H7 (cell line): ENCODE results near the gene NAV1. TPM values are rescaled to one million over a fixed set of nuclear protein-coding genes. Genes with fewer than 3 reads are reported as not detected.
"Not testable (repeated sequence)": the region's sequence is repeated elsewhere in the genome, so short reads cannot be mapped to it uniquely, and the experiment has no call there.

Experiments used
- DNase-seq: peaks from one replicate; pipeline ENCODE4 v3.0.0; 2012
- H3K27me3 ChIP-seq: 2 replicates; pipeline ENCODE4 v1.6.0; 2011; ENCODE audit warnings: mild to moderate bottlenecking, low read length; ENCODE audit not compliant: control insufficient read depth, insufficient read depth
- H3K36me3 ChIP-seq: replicated peaks from 2 replicates; pipeline ENCODE4 v1.5.1; 2011; ENCODE audit warnings: low read length; ENCODE audit not compliant: control insufficient read depth, insufficient read depth
- H3K4me3 ChIP-seq: 2 replicates; pipeline ENCODE4 v1.5.1; 2011; ENCODE audit warnings: low read depth, mild to moderate bottlenecking, control low read depth, low read length, moderate library complexity; ENCODE audit not compliant: insufficient read depth
- total RNA-seq: library from RNA; depleted of rRNA; stranded (reverse); fragments of >200 nt; shearing (Covaris generic); gene quantifications from 2 replicates; pipeline ENCODE4 v1.2.3, GENCODE V29; 2014

Gene NAV1
- total RNA-seq, 1 experiment from 2014 or later, result 13.2 TPM

DNA sequence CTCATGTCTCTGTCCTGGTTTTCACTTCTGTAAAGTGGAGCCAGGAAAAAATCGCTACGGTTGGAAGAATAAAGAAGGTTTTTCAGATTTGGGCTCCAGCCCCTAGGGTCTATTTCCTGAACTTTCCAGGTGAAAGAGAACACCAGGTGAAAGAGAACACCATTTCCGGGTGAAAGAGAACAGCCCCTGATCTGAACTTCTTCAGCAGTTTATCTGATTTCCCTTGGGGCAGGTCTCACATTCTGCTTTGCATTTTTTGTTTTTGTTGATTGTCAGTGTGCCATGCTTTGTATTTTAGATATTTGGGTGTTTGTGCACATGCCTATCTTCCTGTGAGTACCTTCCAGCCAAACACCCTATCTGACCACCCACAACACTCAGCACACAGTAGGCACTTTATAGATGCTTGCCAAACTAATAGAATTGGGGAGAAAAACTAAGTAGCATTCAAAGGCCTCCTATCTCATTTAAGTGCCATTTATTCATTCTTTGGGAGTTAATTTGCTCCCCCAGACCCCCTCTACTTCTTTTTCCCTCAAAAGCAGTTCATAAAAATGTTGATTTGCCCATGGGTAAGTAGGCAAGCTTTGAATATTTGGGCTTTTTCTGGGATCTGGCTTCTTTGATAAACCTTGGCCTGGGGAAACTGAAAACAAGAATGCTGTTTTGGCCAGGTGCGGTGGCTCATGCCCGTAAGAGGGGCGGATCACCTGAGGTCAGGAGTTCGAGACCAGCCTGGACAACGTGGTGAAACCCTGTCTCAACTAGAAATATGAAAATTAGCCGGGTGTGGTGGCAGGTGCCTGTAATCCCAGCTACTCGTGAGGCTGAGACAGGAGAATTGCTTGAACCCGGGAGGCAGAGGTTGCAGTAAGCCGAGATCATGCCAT is 2.2 kb downstream of the NAV1 start:
- Histone ChIP-seq H3K27me3 (peaks cover 46% of the 10 kb centered on the region), H3K4me3 (no peak overlapping the region), H3K36me3 (no peaks in the 10 kb centered on the region)
- no peak for DNase-seq

DNA sequence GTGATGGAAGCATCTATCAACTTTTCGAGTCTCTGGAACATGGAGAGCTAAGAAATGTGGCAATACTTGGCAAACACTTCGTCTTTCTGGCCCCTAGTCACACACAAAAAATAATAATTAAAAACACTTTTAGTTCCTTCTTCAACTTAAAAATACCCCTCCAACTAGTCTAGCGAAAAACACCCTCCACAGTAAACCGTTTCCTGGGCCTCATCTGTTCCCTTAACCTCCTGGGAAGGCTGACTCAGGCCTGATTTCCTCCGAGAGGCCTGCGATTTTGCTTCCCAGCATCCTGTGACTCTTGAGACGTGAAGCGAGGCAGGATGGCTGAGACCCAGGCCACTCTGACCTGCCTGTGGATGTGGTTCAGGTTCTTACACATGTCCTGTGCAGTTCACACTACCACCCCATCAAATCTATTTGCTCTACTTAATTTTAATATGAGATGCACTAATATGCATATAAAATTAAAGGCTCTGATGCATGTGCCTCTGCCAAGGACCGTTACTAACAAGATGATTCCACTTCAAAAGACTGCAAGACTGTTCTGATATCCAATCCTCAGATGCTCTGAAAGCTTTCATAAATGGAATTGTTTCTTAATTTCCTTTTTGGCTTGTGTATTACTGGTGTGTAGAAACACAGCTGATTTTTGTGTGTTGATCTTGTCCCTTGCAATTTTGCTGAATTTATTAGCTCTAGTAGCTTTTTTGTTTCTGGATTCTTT is 3.5 kb downstream of the NAV1 start:
- DNase-seq, result no peak
- peaks cover 38% of the 10 kb centered on the region for H3K27me3 ChIP-seq
- H3K36me3 ChIP-seq, result no peaks in the 10 kb centered on the region
- H3K4me3 ChIP-seq, result no peak overlapping the region

DNA sequence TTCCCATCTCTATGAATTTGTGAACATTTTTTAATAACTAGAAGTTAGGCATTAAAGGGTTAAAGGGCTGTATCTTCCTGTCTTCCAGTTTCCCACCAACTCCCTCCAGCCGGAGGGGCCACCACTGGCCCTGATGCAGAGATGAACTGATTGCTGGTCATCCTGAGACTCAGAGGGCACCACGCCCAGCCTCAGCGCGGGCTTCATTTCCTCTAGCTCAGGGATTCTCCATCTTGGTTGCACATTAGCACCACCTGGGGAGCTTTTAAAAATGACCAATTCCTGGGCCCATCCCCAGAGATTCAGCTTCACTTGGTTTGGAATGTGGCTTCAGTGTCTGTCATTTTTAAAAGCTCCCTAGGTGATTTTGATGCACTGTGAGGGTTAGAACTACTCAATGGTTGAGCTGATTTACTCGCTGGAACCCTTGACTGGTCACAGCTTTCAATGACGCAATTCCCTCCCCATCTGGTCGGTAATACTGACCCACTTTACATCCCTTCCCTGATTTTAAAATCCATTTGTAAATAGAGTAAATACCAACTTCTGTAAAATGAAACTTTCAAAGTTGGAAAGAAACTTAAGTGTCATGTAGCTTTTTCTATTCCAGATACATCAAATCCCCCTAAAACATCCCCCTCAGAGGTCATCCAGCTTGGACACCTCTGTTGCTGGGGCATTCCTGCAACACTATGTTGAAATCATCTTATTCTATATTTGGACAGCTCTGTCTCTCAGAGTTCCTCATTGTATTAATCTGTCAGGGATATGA is 5.1 kb downstream of the NAV1 start:
- H3K4me3 ChIP-seq, result no peak overlapping the region
- H3K36me3 ChIP-seq, result no peaks in the 10 kb centered on the region
- peaks cover 24% of the 10 kb centered on the region for H3K27me3 ChIP-seq
- DNase-seq, result no peak

DNA sequence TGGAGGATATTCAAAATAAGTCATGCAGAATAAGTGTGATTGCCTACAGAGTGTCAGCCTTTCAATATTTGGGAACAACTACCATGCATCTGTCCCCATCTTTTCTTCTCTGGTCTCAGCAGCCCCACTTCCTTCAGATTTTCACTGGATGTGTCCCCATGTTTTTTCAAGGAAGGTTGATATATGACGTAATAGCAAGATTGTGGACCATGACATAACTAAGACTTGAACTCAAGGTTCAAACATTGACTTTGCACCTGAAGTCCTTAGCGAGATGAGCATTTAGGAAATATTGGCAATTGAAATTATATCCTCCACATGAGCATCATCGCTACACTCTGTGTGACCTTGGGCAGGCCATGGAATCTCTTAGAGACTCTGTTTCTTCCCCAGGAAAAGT is 5.8 kb downstream of the NAV1 start:
- Histone ChIP-seq H3K27me3 (peaks cover 17% of the 10 kb centered on the region), H3K4me3 (no peak overlapping the region), H3K36me3 (no peaks in the 10 kb centered on the region)
- no peak for DNase-seq

DNA sequence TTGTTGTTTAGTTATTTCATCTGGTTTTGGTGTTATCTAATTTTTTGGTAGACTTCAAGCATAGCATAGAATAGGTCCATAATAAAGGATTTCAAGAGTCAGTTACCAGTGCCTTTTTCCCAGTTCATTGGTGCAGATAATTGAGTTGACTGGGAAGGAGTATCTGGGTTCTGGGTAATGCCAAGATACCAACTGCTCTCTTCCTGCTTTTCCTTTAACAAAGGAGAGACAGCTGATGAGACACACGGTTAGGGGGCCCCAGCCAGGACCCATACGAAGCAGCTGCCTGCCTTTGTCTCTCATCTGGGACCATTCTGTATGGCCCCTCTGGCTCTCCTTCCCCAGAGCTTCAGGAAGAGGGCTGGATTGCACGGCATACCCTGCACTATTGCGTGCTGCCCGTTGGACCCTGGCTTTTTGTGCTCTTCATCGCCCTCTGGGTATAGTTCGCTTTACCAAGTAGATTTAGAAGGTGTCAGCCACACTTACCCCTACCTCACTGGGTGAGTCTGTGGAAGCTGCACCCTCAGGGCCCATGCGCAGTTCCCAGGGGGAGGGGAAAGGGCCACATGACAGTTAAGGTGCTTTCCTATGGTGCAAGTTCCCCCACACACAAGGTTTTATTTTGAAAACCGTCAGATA is 7.0 kb downstream of the NAV1 start:
- H3K27me3 ChIP-seq, result peaks cover 5% of the 10 kb centered on the region
- H3K36me3 ChIP-seq, result no peaks in the 10 kb centered on the region
- H3K4me3 ChIP-seq, result no peak overlapping the region
- DNase-seq, result peak; percentile 67

DNA sequence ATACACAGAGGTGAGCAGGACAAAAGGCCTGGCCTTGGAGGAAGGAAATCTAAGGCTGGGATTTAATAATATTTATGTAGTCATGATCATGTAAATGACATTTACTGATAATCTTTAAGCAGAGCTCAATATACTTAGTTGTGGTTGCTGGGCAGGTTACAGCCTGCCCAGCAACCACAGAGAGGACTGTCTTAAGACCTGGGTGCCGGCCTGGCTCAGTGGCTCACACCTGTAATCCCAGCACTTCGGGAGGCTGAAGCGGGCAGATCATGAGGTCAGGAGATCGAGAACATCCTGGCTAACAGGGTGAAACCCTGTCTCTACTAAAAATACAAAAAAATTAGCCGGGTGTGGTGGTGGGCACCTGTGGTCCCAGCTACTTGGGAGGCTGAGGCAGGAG is 10.6 kb downstream of the NAV1 start:
- H3K4me3 ChIP-seq, H3K36me3 ChIP-seq, DNase-seq, H3K27me3 ChIP-seq: not testable (repeated sequence)

DNA sequence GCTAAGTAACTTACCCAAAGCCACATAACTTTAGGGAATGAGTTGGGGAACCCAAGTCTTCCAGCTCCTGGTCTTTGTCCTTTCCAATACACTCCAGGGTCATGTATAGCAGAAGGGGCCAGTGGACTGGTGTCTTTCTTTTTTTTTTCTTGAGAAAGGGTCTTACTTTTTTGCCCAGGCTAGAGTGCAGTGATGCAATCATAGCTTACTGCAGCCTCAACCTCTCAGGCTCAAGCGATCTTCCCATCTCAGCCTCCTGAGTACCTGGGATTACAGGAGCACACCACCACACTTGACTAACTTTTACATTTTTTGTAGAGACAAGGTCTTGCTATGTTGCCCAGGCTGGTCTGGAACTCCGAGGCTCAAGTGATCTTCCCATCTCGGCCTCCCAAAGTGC is 12.2 kb downstream of the NAV1 start:
- Histone ChIP-seq H3K27me3 (peaks cover 2% of the 10 kb centered on the region; the same call in 1 of the 2 replicates), H3K4me3 (no peak overlapping the region), H3K36me3 (no peaks in the 10 kb centered on the region)
- DNase-seq, result no peak

DNA sequence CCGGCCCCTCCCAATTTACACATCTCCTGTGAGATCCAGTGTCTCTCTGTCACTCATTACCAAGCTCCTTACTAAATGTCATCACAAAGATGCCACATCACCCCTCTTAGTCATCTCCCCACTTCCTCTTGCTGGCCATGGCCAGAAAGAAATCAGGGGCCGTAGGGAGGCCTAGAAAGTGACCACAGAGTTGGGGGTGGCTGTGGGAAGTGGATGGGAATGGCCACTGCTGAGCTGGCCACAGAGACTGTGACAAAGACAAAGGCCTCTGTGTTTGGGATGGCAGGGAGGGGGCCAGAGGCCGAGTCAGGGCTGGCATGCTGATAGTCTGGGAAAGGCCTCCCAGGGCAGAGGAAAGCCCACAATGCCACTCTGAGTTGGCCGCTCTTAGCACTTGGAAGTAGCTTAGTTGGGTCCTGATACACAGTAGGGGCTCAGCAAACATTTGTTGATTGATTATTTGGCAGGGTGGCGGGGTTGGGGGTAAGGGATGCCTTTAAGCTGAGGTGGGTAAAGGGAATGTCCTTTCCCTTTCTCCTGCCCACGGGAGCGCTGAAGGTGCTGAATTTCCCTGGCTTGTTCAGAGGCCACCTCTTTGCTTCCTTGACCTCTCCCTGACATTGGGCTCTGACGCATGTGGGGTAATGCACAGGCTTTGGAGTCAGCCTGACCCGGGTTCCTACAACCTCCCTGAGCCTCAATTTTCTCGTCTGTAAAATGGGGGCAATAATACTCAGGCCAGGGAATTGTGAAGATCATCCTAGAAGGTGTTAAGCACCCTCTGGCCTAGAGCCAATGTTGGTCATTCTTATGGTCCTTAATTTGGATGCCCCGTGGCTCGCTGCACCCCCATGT is 13.2 kb downstream of the NAV1 start:
- peak; percentile 24 for DNase-seq

DNA sequence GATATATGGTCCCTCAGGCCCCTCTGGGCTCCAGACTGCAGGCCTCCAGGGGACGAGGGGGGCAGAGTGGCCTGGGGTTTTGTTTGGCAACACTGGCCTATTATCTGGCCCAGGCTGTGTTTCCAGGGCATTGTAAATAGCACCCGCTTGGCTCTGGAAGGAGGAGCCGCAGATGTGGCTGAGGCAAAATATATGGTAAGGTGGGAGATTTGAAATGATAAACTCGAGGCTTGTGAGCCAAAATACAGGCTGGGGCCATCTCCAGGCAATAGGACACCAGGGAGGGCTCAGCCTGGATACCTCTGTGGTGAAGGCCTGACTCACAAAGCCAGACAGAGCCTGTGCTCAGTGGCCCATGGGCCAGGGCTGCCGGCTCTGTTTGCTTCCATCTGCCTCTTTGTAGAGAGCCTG is 14.0 kb downstream of the NAV1 start:
- Histone ChIP-seq H3K36me3 (no peaks in the 10 kb centered on the region), H3K27me3 (peaks cover 2% of the 10 kb centered on the region; the same call in 1 of the 2 replicates), H3K4me3 (no peak overlapping the region)
- DNase-seq, result no peak

More for the DNA sequence above, 13.2 kb downstream of the NAV1 start:
- H3K36me3 ChIP-seq, result no peaks in the 10 kb centered on the region
- no peak overlapping the region for H3K4me3 ChIP-seq
- H3K27me3 ChIP-seq, result peaks cover 2% of the 10 kb centered on the region; the same call in 1 of the 2 replicates

DNA sequence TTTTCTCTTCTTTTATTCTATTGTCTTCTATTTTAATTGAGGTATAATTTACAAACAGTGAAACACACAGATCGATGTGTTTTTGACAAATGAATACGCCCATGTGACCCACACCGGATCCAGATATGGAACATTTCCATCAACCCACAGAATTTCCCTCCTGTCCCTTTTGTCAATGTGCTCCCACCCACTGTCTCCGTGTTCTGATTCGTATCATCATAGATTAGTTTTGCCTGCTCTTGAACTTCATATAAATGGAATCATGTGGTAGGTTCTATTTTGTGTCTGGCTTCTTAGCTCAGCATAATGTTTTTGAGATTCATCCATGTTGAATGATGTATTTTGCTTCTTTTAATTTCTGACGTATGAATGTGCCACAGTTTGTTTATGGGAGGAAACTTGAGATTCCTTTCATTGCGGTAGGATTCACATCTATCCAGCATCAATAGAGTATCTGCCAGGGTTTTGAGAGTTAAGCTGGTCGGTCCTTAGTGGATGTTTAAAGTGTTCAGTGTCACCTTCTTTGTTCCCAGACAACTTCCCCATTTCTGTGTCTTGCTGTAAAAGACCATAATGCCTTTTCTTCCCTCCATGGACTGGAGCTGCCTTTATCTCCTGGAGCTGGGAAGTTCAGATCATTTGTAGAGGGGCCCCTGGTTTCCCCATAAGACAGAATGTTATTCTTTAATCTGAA is 14.7 kb downstream of the NAV1 start:
- Histone ChIP-seq H3K36me3 (no peaks in the 10 kb centered on the region), H3K4me3 (no peak overlapping the region), H3K27me3 (peaks cover 1% of the 10 kb centered on the region; the same call in 1 of the 2 replicates)
- DNase-seq, result no peak

DNA sequence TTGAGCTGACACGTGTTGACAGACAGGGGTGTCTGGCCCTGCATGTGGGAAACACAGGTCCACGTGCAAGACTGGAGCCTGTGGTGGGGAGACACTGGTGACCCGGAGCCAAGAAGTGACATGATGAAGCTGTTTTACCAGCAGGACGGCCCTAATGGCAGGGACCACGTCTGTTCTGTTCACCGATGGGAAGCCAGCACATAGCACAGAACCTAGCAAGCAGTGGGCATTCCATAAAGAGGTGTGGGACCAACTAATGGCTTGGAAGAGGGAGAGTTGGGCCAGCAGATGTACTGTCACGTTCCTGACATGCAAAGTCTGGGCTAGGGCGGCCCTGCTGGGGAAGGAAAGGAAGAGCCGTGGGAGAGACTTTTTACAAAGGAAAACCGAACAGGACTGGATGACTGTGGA is 15.3 kb downstream of the NAV1 start:
- no peaks in the 10 kb centered on the region for H3K36me3 ChIP-seq
- no peaks in the 10 kb centered on the region; the same call in 1 of the 2 replicates for H3K27me3 ChIP-seq
- no peak overlapping the region for H3K4me3 ChIP-seq
- peak; percentile 5 for DNase-seq

DNA sequence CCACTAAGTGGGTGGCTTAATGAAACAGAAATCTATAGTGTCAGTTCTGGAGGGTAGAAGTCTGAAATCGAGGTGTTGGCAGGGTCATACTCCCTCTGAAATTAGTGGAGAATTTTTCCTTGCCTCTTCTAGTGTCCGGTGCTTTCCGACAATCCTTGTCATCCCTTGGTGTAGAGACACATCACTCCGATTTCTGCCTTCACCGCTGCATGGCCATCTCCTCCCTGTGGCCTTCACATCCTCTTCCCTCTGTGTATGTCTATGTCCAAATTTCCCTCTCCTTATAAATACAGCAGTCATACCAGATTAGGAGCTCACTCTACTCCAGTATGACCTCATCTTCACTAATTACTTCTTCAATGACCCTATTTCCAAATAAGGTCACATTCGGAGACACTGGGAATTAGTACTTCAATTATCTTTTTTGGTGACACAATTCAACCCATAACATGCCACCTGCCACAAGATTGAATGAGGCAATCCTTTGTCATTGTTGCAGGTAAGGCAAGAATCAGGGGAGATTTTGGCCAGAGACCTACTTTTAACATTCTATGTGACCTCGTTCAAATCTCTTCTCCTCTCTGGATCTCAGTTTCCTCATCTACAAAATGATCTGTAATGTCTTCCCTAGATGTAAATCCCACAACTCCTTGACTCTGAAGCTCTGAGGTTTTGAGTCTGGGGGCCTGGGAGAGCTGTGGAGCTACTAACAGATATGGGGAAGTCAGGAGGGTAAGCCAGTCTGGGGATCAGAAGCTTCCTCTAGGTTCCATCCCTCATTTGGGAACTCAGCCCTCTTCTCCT is 16.1 kb downstream of the NAV1 start:
- Histone ChIP-seq H3K27me3 (no peaks in the 10 kb centered on the region; the same call in 1 of the 2 replicates), H3K36me3 (no peaks in the 10 kb centered on the region), H3K4me3 (no peak overlapping the region)
- DNase-seq, result no peak
